ENCODE measurements around the gene PARVG. TPM values are rescaled to one million over a fixed set of nuclear protein-coding genes. Genes with fewer than 3 reads are reported as not detected.

PARVG gene
- total RNA-seq, 3 donors from 2014 or later = 10.2 to 39.2 (median 26.2) TPM

DNA sequence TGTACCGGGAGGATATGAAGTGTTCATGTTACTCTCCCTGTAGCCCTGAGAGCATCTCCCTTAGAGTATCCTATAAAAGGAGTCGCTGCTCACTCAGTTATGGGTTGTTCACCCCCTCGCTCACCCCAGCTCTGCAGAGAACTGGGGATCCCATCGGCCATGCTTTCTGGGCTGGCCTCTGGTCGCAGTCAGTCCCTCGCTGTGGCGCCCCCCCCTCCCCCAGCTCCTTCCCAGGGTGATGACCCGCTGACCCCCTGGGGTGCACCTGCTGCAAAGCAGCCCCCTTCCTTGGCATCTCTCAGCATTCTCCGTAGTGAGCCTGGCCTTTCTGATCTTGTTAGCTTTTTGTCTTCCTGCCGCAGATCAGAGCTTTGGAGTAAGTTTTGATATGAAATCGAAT lies 10.3 kb upstream of the PARVG start:
- Histone ChIP-seq H3K9me3 (no peaks in the 10 kb centered on the region), H3K4me1 (no peaks in the 10 kb centered on the region), H3K4me3 (no peak overlapping the region), H3K27ac (no peak overlapping the region), H3K27me3 (no peaks in the 10 kb centered on the region), H3K36me3 (no peaks in the 10 kb centered on the region)
- DNase-seq (ENCODE audit: low spot score in 2 of 2) = no peak
- intact Hi-C loops (cut with DNase I; ENCODE audit: low total_unique reads) = no loop called here
- TF ChIP-seq POLR2AphosphoS5 (IDR thresholded peaks at IDR 0.05) (no peak), POLR2A (IDR thresholded peaks at IDR 0.05) (no peak)
- TF ChIP-seq, protein P1, sequence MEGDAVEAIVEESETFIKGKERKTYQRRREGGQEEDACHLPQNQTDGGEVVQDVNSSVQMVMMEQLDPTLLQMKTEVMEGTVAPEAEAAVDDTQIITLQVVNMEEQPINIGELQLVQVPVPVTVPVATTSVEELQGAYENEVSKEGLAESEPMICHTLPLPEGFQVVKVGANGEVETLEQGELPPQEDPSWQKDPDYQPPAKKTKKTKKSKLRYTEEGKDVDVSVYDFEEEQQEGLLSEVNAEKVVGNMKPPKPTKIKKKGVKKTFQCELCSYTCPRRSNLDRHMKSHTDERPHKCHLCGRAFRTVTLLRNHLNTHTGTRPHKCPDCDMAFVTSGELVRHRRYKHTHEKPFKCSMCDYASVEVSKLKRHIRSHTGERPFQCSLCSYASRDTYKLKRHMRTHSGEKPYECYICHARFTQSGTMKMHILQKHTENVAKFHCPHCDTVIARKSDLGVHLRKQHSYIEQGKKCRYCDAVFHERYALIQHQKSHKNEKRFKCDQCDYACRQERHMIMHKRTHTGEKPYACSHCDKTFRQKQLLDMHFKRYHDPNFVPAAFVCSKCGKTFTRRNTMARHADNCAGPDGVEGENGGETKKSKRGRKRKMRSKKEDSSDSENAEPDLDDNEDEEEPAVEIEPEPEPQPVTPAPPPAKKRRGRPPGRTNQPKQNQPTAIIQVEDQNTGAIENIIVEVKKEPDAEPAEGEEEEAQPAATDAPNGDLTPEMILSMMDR (IDR thresholded peaks at IDR 0.05) = no peak

DNA sequence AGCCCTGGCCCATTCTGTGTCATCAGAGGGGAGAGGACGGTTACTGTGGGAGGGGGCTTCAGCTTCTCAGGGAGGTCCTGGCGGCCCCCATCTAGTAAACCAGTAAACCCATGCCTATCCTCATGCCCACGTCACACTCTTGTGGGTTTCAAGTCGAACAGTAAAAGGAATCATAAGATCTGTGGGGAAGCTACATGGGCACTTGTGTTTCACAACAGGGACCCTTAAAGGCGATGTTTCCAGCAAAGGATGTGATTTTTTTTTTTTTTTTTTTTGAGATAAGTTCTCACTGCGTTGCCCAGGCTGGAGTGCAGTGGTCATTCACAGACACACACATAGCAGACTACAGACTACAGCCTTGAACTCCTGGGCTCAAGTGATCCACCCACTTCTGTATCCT lies 9.2 kb upstream of the PARVG start:
- no peak for TF ChIP-seq POLR2AphosphoS5 (IDR thresholded peaks at IDR 0.05)
- TF ChIP-seq, protein P1 (IDR thresholded peaks at IDR 0.05) = no peak
- TF ChIP-seq POLR2A (IDR thresholded peaks at IDR 0.05) = no peak
- Histone ChIP-seq H3K36me3 (no peaks in the 10 kb centered on the region), H3K4me1 (no peaks in the 10 kb centered on the region), H3K27me3 (no peaks in the 10 kb centered on the region), H3K9me3 (no peaks in the 10 kb centered on the region), H3K4me3 (no peak overlapping the region), H3K27ac (no peak overlapping the region)
- intact Hi-C loops (cut with DNase I; ENCODE audit: low total_unique reads) = no loop called here
- DNase-seq (ENCODE audit: low spot score in 2 of 2) = no peak

DNA sequence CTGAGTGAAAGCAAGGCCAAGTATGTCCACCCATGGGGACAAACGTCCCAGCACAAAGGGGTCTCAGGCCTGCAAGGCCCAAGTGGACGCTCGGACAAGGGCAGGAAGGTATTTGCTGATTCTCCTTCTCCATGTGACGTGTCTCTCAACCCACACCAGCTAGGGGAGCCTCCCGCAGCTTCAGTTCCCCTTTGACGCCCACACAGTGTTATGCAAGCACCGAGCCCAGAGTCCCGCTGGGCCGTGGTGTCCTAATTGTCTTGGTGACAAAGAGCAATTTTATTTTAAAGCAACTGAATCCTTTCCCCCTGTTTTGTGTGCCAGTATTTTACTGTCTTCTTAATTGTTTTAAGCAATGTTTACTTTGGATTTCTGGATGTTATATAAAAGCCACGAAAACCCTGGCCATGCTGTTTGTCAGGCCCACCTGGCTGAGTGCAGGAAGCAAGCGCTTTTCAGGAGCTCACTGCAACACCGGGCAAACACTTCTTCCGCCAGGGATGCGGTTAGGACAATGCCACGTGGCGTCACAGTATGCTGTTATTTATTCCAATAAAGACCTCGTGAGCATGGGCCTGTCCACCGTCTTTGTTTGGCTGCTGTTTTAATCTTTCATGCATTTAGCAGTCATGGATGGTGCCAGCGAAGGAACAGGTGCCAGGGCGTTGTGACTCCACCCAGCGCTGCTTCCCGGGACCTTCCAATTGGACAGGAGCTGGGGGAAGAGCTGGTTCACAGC lies 8.2 kb upstream of the PARVG start:
- TF ChIP-seq, protein P1 (IDR thresholded peaks at IDR 0.05) = no peak
- TF ChIP-seq POLR2AphosphoS5 (IDR thresholded peaks at IDR 0.05) (no peak), POLR2A (IDR thresholded peaks at IDR 0.05) (no peak)
- Histone ChIP-seq H3K27ac (peak overlapping the region in 1 of 2 donors; percentile 19), H3K4me3 (no peak overlapping the region), H3K4me1 (no peaks in the 10 kb centered on the region), H3K27me3 (no peaks in the 10 kb centered on the region), H3K9me3 (no peaks in the 10 kb centered on the region), H3K36me3 (no peaks in the 10 kb centered on the region)
- intact Hi-C loops (cut with DNase I; ENCODE audit: low total_unique reads) = no loop called here
- peak in 1 of 2 donors; percentile 58 for DNase-seq (ENCODE audit: low spot score in 2 of 2)

DNA sequence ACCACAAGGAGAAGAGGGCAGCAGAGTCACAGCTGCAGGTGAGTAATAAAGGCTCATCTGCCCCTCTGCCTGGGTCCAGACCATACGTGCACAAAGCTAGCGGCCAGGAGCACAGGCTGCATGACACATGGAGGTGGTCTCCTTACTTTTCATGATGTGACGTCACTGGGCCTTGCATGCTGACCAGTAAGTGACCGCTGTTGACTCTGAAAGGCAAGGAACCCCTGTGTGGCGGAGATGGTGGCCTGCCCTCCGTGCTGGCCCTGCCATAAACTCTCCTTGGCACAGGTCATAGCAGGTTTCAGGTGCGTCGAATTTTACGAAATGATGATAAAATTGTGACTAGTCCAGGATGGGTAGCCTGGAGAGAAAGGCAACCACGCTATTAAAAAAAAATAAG lies 7.6 kb upstream of the PARVG start:
- TF ChIP-seq POLR2A (IDR thresholded peaks at IDR 0.05) (no peak), POLR2AphosphoS5 (IDR thresholded peaks at IDR 0.05) (no peak)
- TF ChIP-seq, protein P1 (IDR thresholded peaks at IDR 0.05) = no peak
- DNase-seq (ENCODE audit: low spot score in 2 of 2) = no peak
- Histone ChIP-seq H3K4me1 (no peaks in the 10 kb centered on the region), H3K27me3 (no peaks in the 10 kb centered on the region), H3K4me3 (no peak overlapping the region), H3K9me3 (no peaks in the 10 kb centered on the region), H3K36me3 (no peaks in the 10 kb centered on the region), H3K27ac (peak overlapping the region in 1 of 2 donors; percentile 19)
- intact Hi-C loops (cut with DNase I; ENCODE audit: low total_unique reads) = no loop called here

DNA sequence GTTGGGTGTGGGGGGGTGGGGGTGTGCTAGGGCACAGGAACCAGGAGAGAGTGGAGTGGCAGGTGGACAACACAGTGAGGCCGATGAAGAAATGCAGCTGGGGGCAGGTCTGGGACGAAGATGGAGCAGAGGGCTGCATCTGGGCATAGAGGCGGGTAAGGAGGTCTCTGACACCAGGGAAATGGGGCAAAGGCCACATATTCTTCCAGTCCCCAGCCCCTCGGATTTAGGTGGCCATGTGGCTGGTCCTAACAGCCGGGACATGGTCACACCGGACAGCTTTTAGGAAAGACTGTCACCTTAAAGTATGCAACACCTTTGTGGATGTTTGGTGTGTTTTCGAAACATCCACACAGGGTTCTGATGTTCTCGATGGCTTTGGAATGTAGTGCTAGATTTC lies 5.0 kb upstream of the PARVG start:
- H3K27ac ChIP-seq = no peak overlapping the region
- no peak overlapping the region for H3K4me3 ChIP-seq
- intact Hi-C loops (cut with DNase I; ENCODE audit: low total_unique reads) = no loop called here
- DNase-seq (ENCODE audit: low spot score in 2 of 2) = no peak
- no peaks in the 10 kb centered on the region for H3K4me1 ChIP-seq
- TF ChIP-seq, protein P1 (IDR thresholded peaks at IDR 0.05) = no peak
- TF ChIP-seq POLR2AphosphoS5 (IDR thresholded peaks at IDR 0.05) = no peak
- TF ChIP-seq POLR2A (IDR thresholded peaks at IDR 0.05) = no peak
- peaks cover 0 to 11% of the 10 kb centered on the region in 2 donors for H3K27me3 ChIP-seq
- H3K36me3 ChIP-seq = no peaks in the 10 kb centered on the region
- no peaks in the 10 kb centered on the region for H3K9me3 ChIP-seq

All from breast epithelium (tissue), 4 donors.